K562 (cell line): ENCODE results near the gene SNRNP70. TPM values are rescaled to one million over a fixed set of nuclear protein-coding genes. Genes with fewer than 3 reads are reported as not detected.

Experiments used
- BHLHE40 ChIP-seq: IDR thresholded peaks from 2 replicates; pipeline ENCODE4 v1.6.1; 2011; ENCODE audit warnings: low read length, improper control_type of control experiment
- CBFB ChIP-seq: sonication (generic); formaldehyde crosslinking; IDR thresholded peaks from 2 replicates; pipeline ENCODE4 v1.4.0; 2020; ENCODE audit warnings: mild to moderate bottlenecking, missing genetic modification reagents
- E2F1 ChIP-seq: sonication (generic); formaldehyde crosslinking; IDR thresholded peaks from 2 replicates; pipeline ENCODE4 v1.8.1; 2023; ENCODE audit warnings: mild to moderate bottlenecking, missing genetic modification reagents, moderate library complexity
- ELK1 ChIP-seq: sonication (generic); formaldehyde crosslinking; IDR thresholded peaks from 2 replicates; pipeline ENCODE4 v1.8.1; 2022; ENCODE audit warnings: missing genetic modification reagents
- ILF3 ChIP-seq: fragments of 450-650 bp; IDR thresholded peaks from 2 replicates; pipeline ENCODE4 v1.6.1; 2018; ENCODE audit warnings: antibody characterized with exemption, mild to moderate bottlenecking, moderate library complexity, borderline replicate concordance
- KAT2B ChIP-seq: IDR thresholded peaks from one replicate; pipeline ENCODE4 v1.6.1; 2012; ENCODE audit warnings: low read depth, mild to moderate bottlenecking, control low read depth, inconsistent platforms, low read length, moderate library complexity
- MTA3 ChIP-seq: fragments of 450-650 bp; formaldehyde crosslinking; IDR thresholded peaks from 2 replicates; pipeline ENCODE4 v1.6.1; 2017; ENCODE audit warnings: mild to moderate bottlenecking, borderline replicate concordance
- PTTG1 ChIP-seq: fragments of 450-650 bp; IDR thresholded peaks from 2 replicates; pipeline ENCODE4 v1.6.1; 2016; ENCODE audit warnings: low read depth, mild to moderate bottlenecking, missing genetic modification characterization, missing compliant biosample characterization
- SFPQ ChIP-seq: fragments of 200-400 bp; formaldehyde crosslinking; IDR thresholded peaks from 2 replicates; pipeline ENCODE4 v1.6.1; 2017; ENCODE audit warnings: mild to moderate bottlenecking, low read depth, low read length, moderate library complexity
- TAF1 ChIP-seq: IDR thresholded peaks from 2 replicates; pipeline ENCODE4 v1.6.1; 2011; ENCODE audit warnings: mild to moderate bottlenecking, low read length, moderate library complexity; ENCODE audit not compliant: insufficient read depth, control insufficient read depth, severe bottlenecking; ENCODE audit errors: extremely low read depth
- TFAM ChIP-seq: fragments of 250-450 bp; sonication (Bioruptor Pico); conservative IDR thresholded peaks from 2 replicates; pipeline ENCODE4 v1.5.0; 2021; ENCODE audit warnings: mild to moderate bottlenecking, moderate library complexity
- ZBTB26 ChIP-seq: fragments of 450-650 bp; formaldehyde crosslinking; IDR thresholded peaks from 2 replicates; pipeline ENCODE4 v1.4.0; 2022; ENCODE audit warnings: missing genetic modification characterization
- ZBTB33 ChIP-seq: sonication (generic); formaldehyde crosslinking; IDR thresholded peaks from 2 replicates; pipeline ENCODE4 v1.8.1; 2023; ENCODE audit warnings: mild to moderate bottlenecking, missing genetic modification reagents
- ZFP91 ChIP-seq: sonication (generic); formaldehyde crosslinking; IDR thresholded peaks from 2 replicates; pipeline ENCODE4 v1.8.0; 2022; ENCODE audit warnings: mild to moderate bottlenecking, missing genetic modification reagents
- ZNF449 ChIP-seq: fragments of 250-450 bp; sonication (Bioruptor Pico); IDR thresholded peaks from 2 replicates; pipeline ENCODE4 v1.8.0; 2022; ENCODE audit warnings: moderate library complexity, mild to moderate bottlenecking, inconsistent platforms
- polyA plus RNA-seq, 8 experiments: library from polyadenylated mRNA; depleted of rRNA in 4 of 8; stranded (reverse) in 5 of 8; unstranded in 3 of 8; fragments of >200 nt; fragmentation: Nextera tagmentation in 2 of 8; fragmentation: Illumina TruSeq in 1 of 8; extraction: Ambion mirVana in 2 of 8; extraction: Trizol in 1 of 8; gene quantifications; 2 replicates each; pipeline versions ENCODE4 v1.2.1 to v1.2.3, GENCODE V29; 2011 to 2014; ENCODE audit warnings: inconsistent platforms in 1 of 8, missing spikeins in 1 of 8
- total RNA-seq, 7 experiments: library from RNA; depleted of rRNA in 6 of 7; stranded (reverse); fragments of >200 nt in 6 of 7; fragmentation: Illumina TruSeq in 2 of 7; extraction: Trizol in 2 of 7; gene quantifications; 2 replicates each; pipeline versions ENCODE4 v1.2.1 to v1.2.3, GENCODE V29; 2011 to 2021; ENCODE audit warnings: low replicate concordance in 1 of 7

The SNRNP70 gene
- total and polyA plus RNA-seq, 9 of the 15 experiments (the other 6 are each of a cell fraction or from before 2014, with no cell fraction given): 2.8 to 496 (median 136) TPM

- TF ChIP-seq ZNF449 (CRISPR knock-in tag): no peak
- TF ChIP-seq SFPQ: no peak
- TF ChIP-seq ZFP91 (CRISPR knock-in tag): no peak
- TF ChIP-seq ZBTB33 (CRISPR knock-in tag): no peak
- TF ChIP-seq MTA3: no peak
- no peak for TF ChIP-seq E2F1 (CRISPR knock-in tag)
- TF ChIP-seq ZBTB26 (CRISPR knock-in tag): no peak
- no peak for TF ChIP-seq TFAM (CRISPR knock-in tag)
- TF ChIP-seq PTTG1 (tag): no peak
- no peak for TF ChIP-seq CBFB
- TF ChIP-seq BHLHE40: no peak
- TF ChIP-seq ILF3: no peak
- no peak for TF ChIP-seq TAF1
- no peak for TF ChIP-seq ELK1 (CRISPR knock-in tag)
- TF ChIP-seq KAT2B: no peak
These were observed 29.5 kb downstream of the SNRNP70 start (continued) for GRCh38 chr19:49114630-49115363.
